ENCODE results near the gene PLCL1.

The PLCL1 gene

GRCh38 chr2:197857476-197858107 is 53.2 kb downstream of the PLCL1 start:
- no peak for DNase-seq (ENCODE audit: low read depth in 2 of 2)

GRCh38 chr2:197858607-197859140 is 54.3 kb downstream of the PLCL1 start:
- no peak for DNase-seq (ENCODE audit: low read depth in 2 of 2)

- DNase-seq (ENCODE audit: low read depth in 2 of 2), result no peak
These were observed 58.0 kb downstream of the PLCL1 start for GRCh38 chr2:197862246-197862955.

GRCh38 chr2:197863744-197864143 is 59.4 kb downstream of the PLCL1 start:
- DNase-seq (ENCODE audit: low read depth in 2 of 2), result no peak

GRCh38 chr2:197866455-197866854 is 62.1 kb downstream of the PLCL1 start:
- DNase-seq (ENCODE audit: low read depth in 2 of 2), result no peak

GRCh38 chr2:197867033-197867432 is 62.6 kb downstream of the PLCL1 start:
- DNase-seq (ENCODE audit: low read depth in 2 of 2), result no peak

- no peak for DNase-seq (ENCODE audit: low read depth in 2 of 2)
These were observed 63.2 kb downstream of the PLCL1 start for GRCh38 chr2:197867624-197868023.

- no peak for DNase-seq (ENCODE audit: low read depth in 2 of 2)
These were observed 63.8 kb downstream of the PLCL1 start for GRCh38 chr2:197868206-197868605.

GRCh38 chr2:197869041-197869440 is 64.6 kb downstream of the PLCL1 start:
- no peak for DNase-seq (ENCODE audit: low read depth in 2 of 2)

GRCh38 chr2:197869501-197870111 is 65.2 kb downstream of the PLCL1 start:
- no peak for DNase-seq (ENCODE audit: low read depth in 2 of 2)

- DNase-seq (ENCODE audit: low read depth in 2 of 2), result no peak
These were observed 65.7 kb downstream of the PLCL1 start for GRCh38 chr2:197870137-197870536.

GRCh38 chr2:197871780-197872456 is 67.5 kb downstream of the PLCL1 start:
- no peak for DNase-seq (ENCODE audit: low read depth in 2 of 2)

GRCh38 chr2:197873293-197873701 is 68.9 kb downstream of the PLCL1 start:
- no peak for DNase-seq (ENCODE audit: low read depth in 2 of 2)

- DNase-seq (ENCODE audit: low read depth in 2 of 2), result no peak
These were observed 71.4 kb downstream of the PLCL1 start for GRCh38 chr2:197875763-197876162.

GRCh38 chr2:197876524-197876923 is 72.1 kb downstream of the PLCL1 start:
- no peak for DNase-seq (ENCODE audit: low read depth in 2 of 2)

- no peak for DNase-seq (ENCODE audit: low read depth in 2 of 2)
These were observed 72.6 kb downstream of the PLCL1 start for GRCh38 chr2:197877038-197877437.

- DNase-seq (ENCODE audit: low read depth in 2 of 2), result no peak
These were observed 74.4 kb downstream of the PLCL1 start for GRCh38 chr2:197878792-197879191.

- DNase-seq (ENCODE audit: low read depth in 2 of 2), result no peak
These were observed 75.5 kb downstream of the PLCL1 start for GRCh38 chr2:197879812-197880408.

GRCh38 chr2:197883354-197884032 is 79.1 kb downstream of the PLCL1 start:
- DNase-seq (ENCODE audit: low read depth in 2 of 2), result no peak

- DNase-seq (ENCODE audit: low read depth in 2 of 2), result no peak
These were observed 79.9 kb downstream of the PLCL1 start for GRCh38 chr2:197884252-197884651.

- DNase-seq (ENCODE audit: low read depth in 2 of 2), result no peak
These were observed 80.7 kb downstream of the PLCL1 start for GRCh38 chr2:197885126-197885525.

All from stimulated activated CD8-positive, alpha-beta memory T cell treated with anti-CD3 and anti-CD28 coated beads, Interleukin-15, amount 100 ng/mL, for 48 hours (primary cell).